ENCODE measurements around the gene RASGRF2. TPM values are rescaled to one million over a fixed set of nuclear protein-coding genes. Genes with fewer than 3 reads are reported as not detected.

Gene RASGRF2
- total RNA-seq, 1 donor from 2014 or later: 2.6 TPM

GRCh38 chr5:81080809-81081460 lies 120.8 kb downstream of the RASGRF2 start:
- no peak overlapping the region for H3K4me3 ChIP-seq (ENCODE audit: low read depth, low read length)
- no peak for TF ChIP-seq CTCF (conservative IDR thresholded peaks at IDR 0.05; ENCODE audit: low read depth, low read length)
- DNase-seq (ENCODE audit: low read depth): no peak

- TF ChIP-seq CTCF (conservative IDR thresholded peaks at IDR 0.05; ENCODE audit: low read depth, low read length): no peak
- H3K4me3 ChIP-seq (ENCODE audit: low read depth, low read length): no peak overlapping the region
- no peak for DNase-seq (ENCODE audit: low read depth)
Measured at GRCh38 chr5:81081461-81081835, 121.3 kb downstream of the RASGRF2 start.

- DNase-seq (ENCODE audit: low read depth): no peak
- no peak overlapping the region for H3K4me3 ChIP-seq (ENCODE audit: low read depth, low read length)
- no peak for TF ChIP-seq CTCF (conservative IDR thresholded peaks at IDR 0.05; ENCODE audit: low read depth, low read length)
Measured at GRCh38 chr5:81086881-81087281, 126.7 kb downstream of the RASGRF2 start.

GRCh38 chr5:81091199-81091598 lies 131.0 kb downstream of the RASGRF2 start:
- no peak for DNase-seq (ENCODE audit: low read depth)
- no peak for TF ChIP-seq CTCF (conservative IDR thresholded peaks at IDR 0.05; ENCODE audit: low read depth, low read length)
- no peak overlapping the region for H3K4me3 ChIP-seq (ENCODE audit: low read depth, low read length)

- no peak overlapping the region for H3K4me3 ChIP-seq (ENCODE audit: low read depth, low read length)
- DNase-seq (ENCODE audit: low read depth): no peak
- no peak for TF ChIP-seq CTCF (conservative IDR thresholded peaks at IDR 0.05; ENCODE audit: low read depth, low read length)
Measured at GRCh38 chr5:81093536-81094196, 133.5 kb downstream of the RASGRF2 start.

- no peak for DNase-seq (ENCODE audit: low read depth)
- no peak for TF ChIP-seq CTCF (conservative IDR thresholded peaks at IDR 0.05; ENCODE audit: low read depth, low read length)
- H3K4me3 ChIP-seq (ENCODE audit: low read depth, low read length): no peak overlapping the region
Measured at GRCh38 chr5:81095835-81096234, 135.7 kb downstream of the RASGRF2 start.

- no peak for TF ChIP-seq CTCF (conservative IDR thresholded peaks at IDR 0.05; ENCODE audit: low read depth, low read length)
- no peak for DNase-seq (ENCODE audit: low read depth)
- H3K4me3 ChIP-seq (ENCODE audit: low read depth, low read length): no peak overlapping the region
Measured at GRCh38 chr5:81097713-81098112, 137.6 kb downstream of the RASGRF2 start.

Data from epithelial cell of proximal tubule (primary cell).